Breast epithelium (tissue), 4 donors: ENCODE measurements around the gene ZNF423. TPM values are rescaled to one million over a fixed set of nuclear protein-coding genes. Genes with fewer than 3 reads are reported as not detected.

Experiments used
- DNase-seq, 2 donors: peaks; one replicate each; pipeline ENCODE4 v3.0.0-alpha.2; 2019; ENCODE audit warnings: low spot score in 2 of 2
- H3K27ac ChIP-seq, 2 donors: fragments of 200-600 bp; sonication (generic) in 1 of 2; one replicate each; pipeline ENCODE4 v1.5.1; 2016 to 2019; ENCODE audit warnings: mild to moderate bottlenecking in 1 of 2
- H3K27me3 ChIP-seq, 2 donors: fragments of 200-600 bp; sonication (generic) in 1 of 2; one replicate each; pipeline versions ENCODE4 v1.5.1 to v1.6.0; 2017 to 2019; ENCODE audit warnings: control low read depth in 1 of 2, mild to moderate bottlenecking in 1 of 2
- H3K36me3 ChIP-seq: fragments of 200-600 bp; one replicate; pipeline ENCODE4 v1.5.1; 2019
- H3K4me1 ChIP-seq, 2 donors: fragments of 200-600 bp; sonication (generic); one replicate each; pipeline ENCODE4 v1.5.1; 2016 to 2019; ENCODE audit warnings: control low read depth in 1 of 2
- H3K4me3 ChIP-seq, 3 donors: fragments of 200-600 bp; sonication (generic); 1 replicate in 2 of 3; 2 replicates in 1 of 3; pipeline ENCODE4 v1.5.1; 2016 to 2019; ENCODE audit warnings: mild to moderate bottlenecking in 3 of 3, moderate library complexity in 2 of 3
- H3K9me3 ChIP-seq, 2 donors: fragments of 200-600 bp; sonication (generic) in 1 of 2; one replicate each; pipeline ENCODE4 v1.5.1; 2016 to 2019; ENCODE audit warnings: control low read depth in 1 of 2
- CTCF ChIP-seq, 3 donors: fragments of 450-650 bp; IDR thresholded peaks; one replicate each; pipeline ENCODE4 v1.5.1; 2016 to 2017; ENCODE audit warnings: antibody characterized with exemption in 3 of 3, mild to moderate bottlenecking in 3 of 3, moderate library complexity in 3 of 3
- POLR2A ChIP-seq: fragments of 450-650 bp; IDR thresholded peaks from one replicate; pipeline ENCODE4 v1.6.1; 2016; ENCODE audit warnings: antibody characterized with exemption, mild to moderate bottlenecking, moderate library complexity
- POLR2AphosphoS5 ChIP-seq, 3 donors: sonication (generic); formaldehyde crosslinking; IDR thresholded peaks; one replicate each; pipeline ENCODE4 v1.6.1; 2017; ENCODE audit warnings: antibody characterized with exemption in 3 of 3
- intact Hi-C: fragments of 100-400 bp; cut with DNase I; formaldehyde crosslinking; loops from one replicate; pipeline ENCODE4 v1.15.1; 2023; ENCODE audit warnings: low total_unique reads
- total RNA-seq, 3 donors: library from RNA; depleted of rRNA; stranded (reverse); fragments of >200 nt; gene quantifications; one replicate each; pipeline ENCODE4 v1.1.0, GENCODE V29; 2016

Gene ZNF423
- total RNA-seq, 3 donors from 2014 or later, result 4.7 to 8.0 (median 5.9) TPM

GRCh38 chr16:49489686-49490320 is 366.1 kb downstream of the ZNF423 start:
- intact Hi-C loops, result loop anchor here (1.0 kb wide), 1 partner anchor 40 kb away; no protein-coding TSS in a partner anchor
- Histone ChIP-seq H3K9me3 (no peaks in the 10 kb centered on the region), H3K4me1 (peaks cover 0 to 2% of the 10 kb centered on the region in 2 donors), H3K4me3 (no peak overlapping the region), H3K27ac (no peak overlapping the region), H3K36me3 (no peaks in the 10 kb centered on the region), H3K27me3 (no peaks in the 10 kb centered on the region)
- DNase-seq, result no peak
- TF ChIP-seq CTCF (IDR thresholded peaks at IDR 0.05), result no peak
- TF ChIP-seq POLR2AphosphoS5 (IDR thresholded peaks at IDR 0.05), result no peak
- no peak for TF ChIP-seq POLR2A

DNA sequence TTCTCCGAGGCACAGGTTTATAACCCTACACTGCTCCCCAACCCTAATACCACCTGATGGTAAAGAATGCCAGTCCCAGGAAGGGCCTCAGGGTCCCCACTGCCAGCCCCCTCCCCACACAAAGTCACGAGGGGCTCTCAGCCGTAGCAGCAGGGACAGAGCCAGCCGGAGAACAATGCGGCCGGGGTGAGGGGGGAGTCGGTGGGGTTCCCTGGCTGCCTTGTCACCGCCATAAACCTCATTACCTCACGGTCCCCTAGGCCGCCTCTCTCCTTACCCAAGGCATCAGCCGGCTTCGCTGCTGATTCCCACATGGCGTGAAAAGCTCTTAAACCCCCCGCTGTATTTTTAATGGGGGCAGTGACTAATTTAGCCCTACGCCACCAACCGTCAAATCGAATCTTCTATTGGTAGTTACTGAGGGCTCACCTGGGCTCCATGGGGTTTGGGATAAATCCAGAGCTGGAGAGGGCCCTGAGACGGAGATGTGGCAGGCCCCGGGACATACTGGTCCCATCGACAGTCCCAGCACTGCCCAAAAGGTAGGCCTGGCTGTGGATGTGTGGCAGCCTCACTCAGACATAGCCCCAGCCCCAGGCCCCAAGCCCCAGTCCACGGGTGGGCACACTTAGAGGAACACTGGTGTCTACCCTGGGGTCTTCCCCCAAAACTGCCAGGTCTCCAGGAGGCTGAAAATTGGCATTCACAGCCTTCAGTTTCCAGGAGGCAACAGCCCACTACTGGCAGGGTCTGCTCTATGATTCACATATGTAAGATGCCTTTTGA is 367.0 kb downstream of the ZNF423 start:
- Histone ChIP-seq H3K27me3 (no peaks in the 10 kb centered on the region), H3K27ac (no peak overlapping the region), H3K4me1 (peaks cover 0 to 2% of the 10 kb centered on the region in 2 donors), H3K4me3 (no peak overlapping the region), H3K9me3 (no peaks in the 10 kb centered on the region), H3K36me3 (no peaks in the 10 kb centered on the region)
- TF ChIP-seq CTCF (IDR thresholded peaks at IDR 0.05) (no peak), POLR2A (no peak), POLR2AphosphoS5 (IDR thresholded peaks at IDR 0.05) (no peak)
- intact Hi-C loops, result loop anchor here (1.0 kb wide), 1 partner anchor 41 kb away; no protein-coding TSS in a partner anchor
- no peak for DNase-seq

GRCh38 chr16:49488336-49488735 is 367.6 kb downstream of the ZNF423 start:
- Histone ChIP-seq H3K9me3 (no peaks in the 10 kb centered on the region), H3K36me3 (no peaks in the 10 kb centered on the region), H3K4me3 (no peak overlapping the region), H3K27ac (no peak overlapping the region), H3K27me3 (no peaks in the 10 kb centered on the region), H3K4me1 (peaks cover 0 to 2% of the 10 kb centered on the region in 2 donors)
- DNase-seq, result no peak
- intact Hi-C loops, result no loop called here
- TF ChIP-seq CTCF (IDR thresholded peaks at IDR 0.05), result no peak
- no peak for TF ChIP-seq POLR2AphosphoS5 (IDR thresholded peaks at IDR 0.05)
- no peak for TF ChIP-seq POLR2A

DNA sequence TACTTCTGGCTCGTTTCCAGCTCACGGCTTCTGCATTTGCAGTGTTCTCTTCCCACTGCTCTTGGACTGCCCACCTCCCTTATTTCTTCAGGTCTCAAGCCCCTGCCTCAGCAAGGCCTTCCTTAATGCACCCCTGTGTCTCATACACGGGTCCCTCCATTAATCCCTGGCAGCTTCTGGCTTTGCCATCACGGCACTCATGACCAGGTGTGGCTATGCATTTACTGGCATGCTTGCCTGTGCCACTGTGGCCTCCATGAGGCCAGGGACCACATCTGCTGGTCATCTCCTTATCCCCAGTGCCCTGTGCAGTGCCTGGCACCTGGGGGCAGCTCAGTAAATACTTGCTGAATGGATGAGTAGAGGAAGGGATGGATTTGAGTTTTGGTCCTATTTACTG is 368.2 kb downstream of the ZNF423 start:
- Histone ChIP-seq H3K27me3 (no peaks in the 10 kb centered on the region), H3K4me3 (no peak overlapping the region), H3K36me3 (no peaks in the 10 kb centered on the region), H3K27ac (no peak overlapping the region), H3K4me1 (peaks cover 0 to 2% of the 10 kb centered on the region in 2 donors), H3K9me3 (no peaks in the 10 kb centered on the region)
- DNase-seq, result peak in 1 of 2 donors; percentile 19
- intact Hi-C loops, result no loop called here
- TF ChIP-seq CTCF (IDR thresholded peaks at IDR 0.05), result no peak
- no peak for TF ChIP-seq POLR2AphosphoS5 (IDR thresholded peaks at IDR 0.05)
- TF ChIP-seq POLR2A, result no peak

DNA sequence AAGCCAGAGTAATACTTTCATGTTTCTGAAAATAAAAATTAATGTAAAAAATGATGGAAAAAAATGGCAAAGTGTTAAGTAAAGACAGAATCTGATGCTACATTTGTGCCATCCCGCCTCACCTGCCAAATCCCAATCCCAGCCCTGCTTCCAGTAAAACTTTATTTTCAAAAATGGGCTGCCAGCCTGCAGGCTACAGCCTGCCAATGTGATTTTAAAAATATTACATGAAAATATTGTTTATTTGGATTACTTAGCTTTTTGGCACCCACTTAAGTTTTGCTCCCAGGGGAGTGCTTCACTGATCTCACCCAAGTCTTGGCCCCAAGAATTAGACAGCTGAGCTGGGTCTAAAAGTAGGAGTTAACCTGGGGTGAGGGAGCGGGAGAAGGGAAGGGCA is 369.5 kb downstream of the ZNF423 start:
- no peak overlapping the region for H3K27ac ChIP-seq
- intact Hi-C loops, result no loop called here
- TF ChIP-seq POLR2AphosphoS5 (IDR thresholded peaks at IDR 0.05) (no peak), CTCF (IDR thresholded peaks at IDR 0.05) (no peak), POLR2A (no peak)
- no peak for DNase-seq
- no peaks in the 10 kb centered on the region for H3K36me3 ChIP-seq
- H3K9me3 ChIP-seq, result no peaks in the 10 kb centered on the region
- H3K4me1 ChIP-seq, result no peaks in the 10 kb centered on the region
- no peak overlapping the region for H3K4me3 ChIP-seq
- H3K27me3 ChIP-seq, result no peaks in the 10 kb centered on the region
